Panc1 (cell line): ENCODE results near the gene MAP3K12.

Experiments
- POLR2AphosphoS5 ChIP-seq: IDR thresholded peaks from 2 replicates; pipeline ENCODE4 v1.6.1; 2012; ENCODE audit warnings: mild to moderate bottlenecking, low read depth, low read length, moderate library complexity
- SIN3A ChIP-seq: IDR thresholded peaks from 2 replicates; pipeline ENCODE4 v1.6.1; 2012; ENCODE audit warnings: low read depth, mild to moderate bottlenecking, low read length, moderate library complexity, borderline replicate concordance; ENCODE audit not compliant: insufficient read depth

- TF ChIP-seq SIN3A (no peak), POLR2AphosphoS5 (no peak)
These were observed 7.2 kb upstream of the MAP3K12 start for GRCh38 chr12:53506450-53506785.
